GM23338 (cell line): ENCODE results near the gene KRTAP5-2. TPM values are rescaled to one million over a fixed set of nuclear protein-coding genes. Genes with fewer than 3 reads are reported as not detected.

Experiments
- ATAC-seq: fragments of 200-7000 bp; cut with Tn5 transposase; 3 replicates; pipeline ENCODE4 v1.9.1; 2020
- DNase-seq: peaks from one replicate; pipeline ENCODE4 v3.0.0-alpha.2; 2015; ENCODE audit warnings: low spot score
- H2AFZ ChIP-seq: fragments of 200-600 bp; sonication (generic); 2 replicates; pipeline ENCODE4 v1.8.0; 2016; ENCODE audit warnings: antibody characterized with exemption, mild to moderate bottlenecking, moderate library complexity
- H3F3A ChIP-seq: fragments of 200-600 bp; sonication (generic); replicated peaks from 2 replicates; pipeline ENCODE4 v1.8.0; 2017; ENCODE audit warnings: antibody characterized with exemption, mixed run types, low read depth
- H3K27ac ChIP-seq: fragments of 200-600 bp; sonication (generic); 2 replicates; pipeline ENCODE4 v1.6.1; 2016; ENCODE audit warnings: low read depth
- H3K27me3 ChIP-seq: fragments of 200-600 bp; sonication (generic); 2 replicates; pipeline ENCODE4 v1.8.0; 2016; ENCODE audit warnings: mild to moderate bottlenecking, mixed run types, moderate library complexity; ENCODE audit not compliant: insufficient read depth
- H3K36me3 ChIP-seq: fragments of 200-600 bp; sonication (generic); 2 replicates; pipeline ENCODE4 v1.8.0; 2016; ENCODE audit warnings: mild to moderate bottlenecking; ENCODE audit not compliant: insufficient read depth
- H3K4me1 ChIP-seq: fragments of 200-600 bp; sonication (generic); 2 replicates; pipeline ENCODE4 v1.8.0; 2016; ENCODE audit warnings: mild to moderate bottlenecking, moderate library complexity; ENCODE audit not compliant: insufficient read depth
- H3K4me2 ChIP-seq: fragments of 200-600 bp; sonication (generic); 2 replicates; pipeline ENCODE4 v1.7.1; 2017; ENCODE audit warnings: mixed run types
- H3K4me3 ChIP-seq: fragments of 200-600 bp; sonication (generic); 2 replicates; pipeline ENCODE4 v1.6.1; 2016; ENCODE audit warnings: mixed run types
- H3K79me2 ChIP-seq: fragments of 200-600 bp; sonication (generic); replicated peaks from 2 replicates; pipeline ENCODE4 v1.8.0; 2017; ENCODE audit warnings: mild to moderate bottlenecking; ENCODE audit not compliant: insufficient read depth
- H3K9me2 ChIP-seq: fragments of 200-600 bp; sonication (generic); 2 replicates; pipeline ENCODE4 v1.8.0; 2017; ENCODE audit not compliant: insufficient read depth
- H4K20me1 ChIP-seq: fragments of 200-600 bp; sonication (generic); replicated peaks from 2 replicates; pipeline ENCODE4 v1.8.0; 2017; ENCODE audit warnings: mild to moderate bottlenecking; ENCODE audit not compliant: insufficient read depth
- H3K27ac Mint-ChIP-seq: 2 replicates; pipeline ENCODE4 v1.8.0; 2020; ENCODE audit warnings: inconsistent platforms, mild to moderate bottlenecking, moderate library complexity, mixed read lengths
- H3K27me3 Mint-ChIP-seq: 3 replicates; pipeline ENCODE4 v1.8.0; 2022; ENCODE audit warnings: low read depth, mild to moderate bottlenecking, moderate library complexity, mixed read lengths, inconsistent platforms; ENCODE audit not compliant: insufficient read depth, poor library complexity
- H3K36me3 Mint-ChIP-seq: 3 replicates; pipeline ENCODE4 v1.8.0; 2021; ENCODE audit warnings: low read depth, mild to moderate bottlenecking, inconsistent platforms, moderate library complexity, mixed read lengths
- H3K4me1 Mint-ChIP-seq: 3 replicates; pipeline ENCODE4 v1.8.0; 2020; ENCODE audit warnings: mild to moderate bottlenecking, inconsistent platforms, mixed read lengths
- H3K4me3 Mint-ChIP-seq: 3 replicates; pipeline ENCODE4 v1.8.0; 2021; ENCODE audit warnings: moderate library complexity, mild to moderate bottlenecking, inconsistent platforms, mixed read lengths
- H3K9me3 Mint-ChIP-seq: 3 replicates; pipeline ENCODE4 v1.8.0; 2020; ENCODE audit warnings: moderate library complexity, mild to moderate bottlenecking, inconsistent platforms, mixed read lengths
- CREB1 ChIP-seq: fragments of 250-450 bp; sonication (Bioruptor Pico); IDR thresholded peaks from 2 replicates; pipeline ENCODE4 v1.5.0; 2020; ENCODE audit warnings: low read depth, mild to moderate bottlenecking, moderate library complexity
- EZH2 ChIP-seq: fragments of 200-600 bp; sonication (generic); IDR thresholded peaks from one replicate; pipeline ENCODE4 v1.8.0; 2017; ENCODE audit warnings: antibody characterized with exemption, mild to moderate bottlenecking, low read depth; ENCODE audit not compliant: unreplicated experiment
- EZH2phosphoT487 ChIP-seq: fragments of 200-600 bp; sonication (generic); IDR thresholded peaks from one replicate; pipeline ENCODE4 v1.8.1; 2018; ENCODE audit warnings: antibody characterized with exemption; ENCODE audit not compliant: unreplicated experiment
- JUNB ChIP-seq: IDR thresholded peaks from one replicate; pipeline ENCODE4 v1.6.1; 2016; ENCODE audit warnings: antibody characterized with exemption; ENCODE audit not compliant: unreplicated experiment
- NANOG ChIP-seq: IDR thresholded peaks from 2 replicates; pipeline ENCODE4 v1.6.1; 2016; ENCODE audit warnings: antibody characterized with exemption, borderline replicate concordance
- POLR2AphosphoS5 ChIP-seq: IDR thresholded peaks from 2 replicates; pipeline ENCODE4 v1.6.1; 2016; ENCODE audit warnings: antibody characterized with exemption, low read depth
- STAT1 ChIP-seq: IDR thresholded peaks from one replicate; pipeline ENCODE4 v1.6.1; 2016; ENCODE audit warnings: antibody characterized with exemption; ENCODE audit not compliant: unreplicated experiment
- ZNF114 ChIP-seq: fragments of 250-450 bp; sonication (Bioruptor Pico); IDR thresholded peaks from 2 replicates; pipeline ENCODE4 v1.5.0; 2020; ENCODE audit warnings: mild to moderate bottlenecking, moderate library complexity
- ZNF331 ChIP-seq: fragments of 250-450 bp; sonication (Bioruptor Pico); IDR thresholded peaks from 2 replicates; pipeline ENCODE4 v1.5.0; 2020; ENCODE audit warnings: low read depth, mild to moderate bottlenecking, moderate library complexity
- polyA plus RNA-seq: library from polyadenylated mRNA; unstranded; fragments of >200 nt; fragmentation: Nextera tagmentation; extraction: Ambion mirVana; gene quantifications from 2 replicates; pipeline ENCODE4 v1.2.1, GENCODE V29; 2016
- total RNA-seq: library from RNA; depleted of rRNA; stranded (reverse); fragments of >200 nt; shearing (Covaris generic); gene quantifications from 2 replicates; pipeline ENCODE4 v1.2.3, GENCODE V29; 2014
- TF ChIP-seq, protein P1 (sequence below): IDR thresholded peaks from 2 replicates; pipeline ENCODE4 v1.6.1; 2016; ENCODE audit warnings: antibody characterized with exemption
- TF ChIP-seq, protein P2 (sequence below), 2 experiments: fragments of 200-600 bp in 1 of 2; sonication (generic) in 1 of 2; conservative IDR thresholded peaks; 2 replicates each; pipeline versions ENCODE4 v1.5.1 to v1.6.1; 2016 to 2017; ENCODE audit warnings: antibody characterized with exemption in 2 of 2, low read depth in 2 of 2, mild to moderate bottlenecking in 2 of 2, moderate library complexity in 1 of 2
- TF ChIP-seq, protein P3 (sequence below): fragments of 250-450 bp; sonication (Bioruptor Pico); IDR thresholded peaks from 2 replicates; pipeline ENCODE4 v1.5.0; 2020; ENCODE audit warnings: mild to moderate bottlenecking, moderate library complexity
- TF ChIP-seq, protein P4 (sequence below): IDR thresholded peaks from one replicate; pipeline ENCODE4 v1.6.1; 2018; ENCODE audit warnings: antibody characterized with exemption; ENCODE audit not compliant: unreplicated experiment

Gene KRTAP5-2
- total and polyA plus RNA-seq, 2 experiments from 2014 or later = not detected

DNA sequence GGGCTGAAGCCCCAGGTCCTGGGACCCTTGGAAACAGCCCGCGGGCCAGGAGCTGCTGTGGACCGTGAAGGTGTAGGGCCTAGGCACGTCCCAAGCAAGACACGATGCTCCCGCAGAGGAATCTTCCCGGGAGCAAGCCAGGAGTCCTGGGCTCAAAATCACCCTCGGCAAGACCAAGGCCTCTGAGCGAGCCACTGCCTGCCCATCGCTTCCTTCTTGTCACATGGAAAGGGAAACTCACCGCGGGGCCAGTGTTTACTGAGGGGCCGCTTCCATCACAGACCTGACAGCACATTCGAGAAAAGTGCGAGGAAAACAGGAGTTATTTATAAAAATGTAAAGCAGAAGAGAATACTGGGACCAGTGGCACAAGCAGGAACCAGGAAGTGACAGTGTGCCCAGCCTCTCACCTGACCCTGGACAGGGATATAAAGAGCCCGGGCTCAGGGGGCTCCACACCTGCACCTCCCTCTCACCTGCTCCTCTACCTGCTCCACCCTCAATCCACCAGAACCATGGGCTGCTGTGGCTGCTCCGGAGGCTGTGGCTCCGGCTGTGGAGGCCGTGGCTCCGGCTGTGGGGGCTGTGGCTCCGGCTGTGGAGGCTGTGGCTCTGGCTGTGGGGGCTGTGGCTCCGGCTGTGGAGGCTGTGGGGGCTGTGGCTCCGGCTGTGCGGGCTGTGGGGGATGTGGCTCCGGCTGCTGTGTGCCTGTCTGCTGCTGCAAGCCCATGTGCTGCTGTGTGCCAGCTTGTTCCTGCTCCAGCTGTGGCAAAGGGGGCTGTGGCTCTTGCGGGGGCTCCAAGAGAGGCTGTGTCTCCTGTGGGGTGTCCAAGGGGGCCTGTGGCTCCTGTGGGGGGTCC is 31.5 kb upstream of the KRTAP5-2 start, which contains the start of gene KRTAP5-5:
TSS of gene KRTAP5-5 (plus strand) at position 450 of the 860 bp plus-strand sequence. CDS start at position 516, 66 bp downstream.
- DNase-seq (peak; percentile 22), ATAC-seq (peak; percentile 19)
- Mint-ChIP-seq H3K27ac (no peak within 1 kb of the TSS), H3K4me1 (peaks cover 4% of the 10 kb centered on the region; the same call in 1 of the 3 replicates), H3K4me3 (no peak within 1 kb of the TSS; the same call in 2 of the 3 replicates), H3K9me3 (no peaks in the 10 kb centered on the region), H3K27me3 (peaks cover 22% of the 10 kb centered on the region), H3K36me3 (no peaks in the 10 kb centered on the region; the same call in 2 of the 3 replicates)
- Histone ChIP-seq H3K27me3 (no peaks in the 10 kb centered on the region), H3K27ac (no peak within 1 kb of the TSS), H3K79me2 (no peaks in the 10 kb centered on the region), H3K4me1 (peaks cover 3% of the 10 kb centered on the region; the same call in 1 of the 2 replicates), H3K9me2 (no peaks in the 10 kb centered on the region), H3F3A (no peaks in the 10 kb centered on the region), H4K20me1 (no peaks in the 10 kb centered on the region), H3K4me2 (peak within 1 kb of the TSS; percentile 64; the same call in 1 of the 2 replicates), H3K4me3 (no peak within 1 kb of the TSS), H3K36me3 (no peaks in the 10 kb centered on the region), H2AFZ (peak within 1 kb of the TSS; percentile 95)
- TF ChIP-seq POLR2AphosphoS5 (no peak), STAT1 (no peak), ZNF114 (no peak), CREB1 (CRISPR knock-in tag) (no peak), ZNF331 (CRISPR knock-in tag) (no peak), JUNB (no peak), EZH2 (no peak), EZH2phosphoT487 (no peak), NANOG (no peak)
- TF ChIP-seq, protein P1, sequence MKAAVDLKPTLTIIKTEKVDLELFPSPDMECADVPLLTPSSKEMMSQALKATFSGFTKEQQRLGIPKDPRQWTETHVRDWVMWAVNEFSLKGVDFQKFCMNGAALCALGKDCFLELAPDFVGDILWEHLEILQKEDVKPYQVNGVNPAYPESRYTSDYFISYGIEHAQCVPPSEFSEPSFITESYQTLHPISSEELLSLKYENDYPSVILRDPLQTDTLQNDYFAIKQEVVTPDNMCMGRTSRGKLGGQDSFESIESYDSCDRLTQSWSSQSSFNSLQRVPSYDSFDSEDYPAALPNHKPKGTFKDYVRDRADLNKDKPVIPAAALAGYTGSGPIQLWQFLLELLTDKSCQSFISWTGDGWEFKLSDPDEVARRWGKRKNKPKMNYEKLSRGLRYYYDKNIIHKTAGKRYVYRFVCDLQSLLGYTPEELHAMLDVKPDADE = no peak
- TF ChIP-seq, protein P2, sequence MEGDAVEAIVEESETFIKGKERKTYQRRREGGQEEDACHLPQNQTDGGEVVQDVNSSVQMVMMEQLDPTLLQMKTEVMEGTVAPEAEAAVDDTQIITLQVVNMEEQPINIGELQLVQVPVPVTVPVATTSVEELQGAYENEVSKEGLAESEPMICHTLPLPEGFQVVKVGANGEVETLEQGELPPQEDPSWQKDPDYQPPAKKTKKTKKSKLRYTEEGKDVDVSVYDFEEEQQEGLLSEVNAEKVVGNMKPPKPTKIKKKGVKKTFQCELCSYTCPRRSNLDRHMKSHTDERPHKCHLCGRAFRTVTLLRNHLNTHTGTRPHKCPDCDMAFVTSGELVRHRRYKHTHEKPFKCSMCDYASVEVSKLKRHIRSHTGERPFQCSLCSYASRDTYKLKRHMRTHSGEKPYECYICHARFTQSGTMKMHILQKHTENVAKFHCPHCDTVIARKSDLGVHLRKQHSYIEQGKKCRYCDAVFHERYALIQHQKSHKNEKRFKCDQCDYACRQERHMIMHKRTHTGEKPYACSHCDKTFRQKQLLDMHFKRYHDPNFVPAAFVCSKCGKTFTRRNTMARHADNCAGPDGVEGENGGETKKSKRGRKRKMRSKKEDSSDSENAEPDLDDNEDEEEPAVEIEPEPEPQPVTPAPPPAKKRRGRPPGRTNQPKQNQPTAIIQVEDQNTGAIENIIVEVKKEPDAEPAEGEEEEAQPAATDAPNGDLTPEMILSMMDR (conservative IDR thresholded peaks at IDR 0.05; ENCODE audit: low read depth in 2 of 2) = no peak
- TF ChIP-seq, protein P3, sequence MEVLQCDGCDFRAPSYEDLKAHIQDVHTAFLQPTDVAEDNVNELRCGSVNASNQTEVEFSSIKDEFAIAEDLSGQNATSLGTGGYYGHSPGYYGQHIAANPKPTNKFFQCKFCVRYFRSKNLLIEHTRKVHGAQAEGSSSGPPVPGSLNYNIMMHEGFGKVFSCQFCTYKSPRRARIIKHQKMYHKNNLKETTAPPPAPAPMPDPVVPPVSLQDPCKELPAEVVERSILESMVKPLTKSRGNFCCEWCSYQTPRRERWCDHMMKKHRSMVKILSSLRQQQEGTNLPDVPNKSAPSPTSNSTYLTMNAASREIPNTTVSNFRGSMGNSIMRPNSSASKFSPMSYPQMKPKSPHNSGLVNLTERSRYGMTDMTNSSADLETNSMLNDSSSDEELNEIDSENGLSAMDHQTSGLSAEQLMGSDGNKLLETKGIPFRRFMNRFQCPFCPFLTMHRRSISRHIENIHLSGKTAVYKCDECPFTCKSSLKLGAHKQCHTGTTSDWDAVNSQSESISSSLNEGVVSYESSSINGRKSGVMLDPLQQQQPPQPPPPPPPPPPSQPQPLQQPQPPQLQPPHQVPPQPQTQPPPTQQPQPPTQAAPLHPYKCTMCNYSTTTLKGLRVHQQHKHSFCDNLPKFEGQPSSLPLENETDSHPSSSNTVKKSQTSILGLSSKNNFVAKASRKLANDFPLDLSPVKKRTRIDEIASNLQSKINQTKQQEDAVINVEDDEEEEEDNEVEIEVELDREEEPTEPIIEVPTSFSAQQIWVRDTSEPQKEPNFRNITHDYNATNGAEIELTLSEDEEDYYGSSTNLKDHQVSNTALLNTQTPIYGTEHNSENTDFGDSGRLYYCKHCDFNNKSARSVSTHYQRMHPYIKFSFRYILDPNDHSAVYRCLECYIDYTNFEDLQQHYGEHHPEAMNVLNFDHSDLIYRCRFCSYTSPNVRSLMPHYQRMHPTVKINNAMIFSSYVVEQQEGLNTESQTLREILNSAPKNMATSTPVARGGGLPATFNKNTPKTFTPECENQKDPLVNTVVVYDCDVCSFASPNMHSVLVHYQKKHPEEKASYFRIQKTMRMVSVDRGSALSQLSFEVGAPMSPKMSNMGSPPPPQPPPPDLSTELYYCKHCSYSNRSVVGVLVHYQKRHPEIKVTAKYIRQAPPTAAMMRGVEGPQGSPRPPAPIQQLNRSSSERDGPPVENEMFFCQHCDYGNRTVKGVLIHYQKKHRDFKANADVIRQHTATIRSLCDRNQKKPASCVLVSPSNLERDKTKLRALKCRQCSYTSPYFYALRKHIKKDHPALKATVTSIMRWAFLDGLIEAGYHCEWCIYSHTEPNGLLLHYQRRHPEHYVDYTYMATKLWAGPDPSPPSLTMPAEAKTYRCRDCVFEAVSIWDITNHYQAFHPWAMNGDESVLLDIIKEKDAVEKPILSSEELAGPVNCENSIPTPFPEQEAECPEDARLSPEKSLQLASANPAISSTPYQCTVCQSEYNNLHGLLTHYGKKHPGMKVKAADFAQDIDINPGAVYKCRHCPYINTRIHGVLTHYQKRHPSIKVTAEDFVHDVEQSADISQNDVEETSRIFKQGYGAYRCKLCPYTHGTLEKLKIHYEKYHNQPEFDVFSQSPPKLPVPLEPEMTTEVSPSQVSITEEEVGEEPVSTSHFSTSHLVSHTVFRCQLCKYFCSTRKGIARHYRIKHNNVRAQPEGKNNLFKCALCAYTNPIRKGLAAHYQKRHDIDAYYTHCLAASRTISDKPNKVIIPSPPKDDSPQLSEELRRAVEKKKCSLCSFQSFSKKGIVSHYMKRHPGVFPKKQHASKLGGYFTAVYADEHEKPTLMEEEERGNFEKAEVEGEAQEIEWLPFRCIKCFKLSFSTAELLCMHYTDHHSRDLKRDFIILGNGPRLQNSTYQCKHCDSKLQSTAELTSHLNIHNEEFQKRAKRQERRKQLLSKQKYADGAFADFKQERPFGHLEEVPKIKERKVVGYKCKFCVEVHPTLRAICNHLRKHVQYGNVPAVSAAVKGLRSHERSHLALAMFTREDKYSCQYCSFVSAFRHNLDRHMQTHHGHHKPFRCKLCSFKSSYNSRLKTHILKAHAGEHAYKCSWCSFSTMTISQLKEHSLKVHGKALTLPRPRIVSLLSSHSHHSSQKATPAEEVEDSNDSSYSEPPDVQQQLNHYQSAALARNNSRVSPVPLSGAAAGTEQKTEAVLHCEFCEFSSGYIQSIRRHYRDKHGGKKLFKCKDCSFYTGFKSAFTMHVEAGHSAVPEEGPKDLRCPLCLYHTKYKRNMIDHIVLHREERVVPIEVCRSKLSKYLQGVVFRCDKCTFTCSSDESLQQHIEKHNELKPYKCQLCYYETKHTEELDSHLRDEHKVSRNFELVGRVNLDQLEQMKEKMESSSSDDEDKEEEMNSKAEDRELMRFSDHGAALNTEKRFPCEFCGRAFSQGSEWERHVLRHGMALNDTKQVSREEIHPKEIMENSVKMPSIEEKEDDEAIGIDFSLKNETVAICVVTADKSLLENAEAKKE (CRISPR knock-in tag) = no peak
- TF ChIP-seq, protein P4, sequence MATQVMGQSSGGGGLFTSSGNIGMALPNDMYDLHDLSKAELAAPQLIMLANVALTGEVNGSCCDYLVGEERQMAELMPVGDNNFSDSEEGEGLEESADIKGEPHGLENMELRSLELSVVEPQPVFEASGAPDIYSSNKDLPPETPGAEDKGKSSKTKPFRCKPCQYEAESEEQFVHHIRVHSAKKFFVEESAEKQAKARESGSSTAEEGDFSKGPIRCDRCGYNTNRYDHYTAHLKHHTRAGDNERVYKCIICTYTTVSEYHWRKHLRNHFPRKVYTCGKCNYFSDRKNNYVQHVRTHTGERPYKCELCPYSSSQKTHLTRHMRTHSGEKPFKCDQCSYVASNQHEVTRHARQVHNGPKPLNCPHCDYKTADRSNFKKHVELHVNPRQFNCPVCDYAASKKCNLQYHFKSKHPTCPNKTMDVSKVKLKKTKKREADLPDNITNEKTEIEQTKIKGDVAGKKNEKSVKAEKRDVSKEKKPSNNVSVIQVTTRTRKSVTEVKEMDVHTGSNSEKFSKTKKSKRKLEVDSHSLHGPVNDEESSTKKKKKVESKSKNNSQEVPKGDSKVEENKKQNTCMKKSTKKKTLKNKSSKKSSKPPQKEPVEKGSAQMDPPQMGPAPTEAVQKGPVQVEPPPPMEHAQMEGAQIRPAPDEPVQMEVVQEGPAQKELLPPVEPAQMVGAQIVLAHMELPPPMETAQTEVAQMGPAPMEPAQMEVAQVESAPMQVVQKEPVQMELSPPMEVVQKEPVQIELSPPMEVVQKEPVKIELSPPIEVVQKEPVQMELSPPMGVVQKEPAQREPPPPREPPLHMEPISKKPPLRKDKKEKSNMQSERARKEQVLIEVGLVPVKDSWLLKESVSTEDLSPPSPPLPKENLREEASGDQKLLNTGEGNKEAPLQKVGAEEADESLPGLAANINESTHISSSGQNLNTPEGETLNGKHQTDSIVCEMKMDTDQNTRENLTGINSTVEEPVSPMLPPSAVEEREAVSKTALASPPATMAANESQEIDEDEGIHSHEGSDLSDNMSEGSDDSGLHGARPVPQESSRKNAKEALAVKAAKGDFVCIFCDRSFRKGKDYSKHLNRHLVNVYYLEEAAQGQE = no peak
